ENCODE results near the gene PKDREJ.
A peak's percentile ranks its signal among the peaks of the same experiment; 100 is the strongest.

DNA sequence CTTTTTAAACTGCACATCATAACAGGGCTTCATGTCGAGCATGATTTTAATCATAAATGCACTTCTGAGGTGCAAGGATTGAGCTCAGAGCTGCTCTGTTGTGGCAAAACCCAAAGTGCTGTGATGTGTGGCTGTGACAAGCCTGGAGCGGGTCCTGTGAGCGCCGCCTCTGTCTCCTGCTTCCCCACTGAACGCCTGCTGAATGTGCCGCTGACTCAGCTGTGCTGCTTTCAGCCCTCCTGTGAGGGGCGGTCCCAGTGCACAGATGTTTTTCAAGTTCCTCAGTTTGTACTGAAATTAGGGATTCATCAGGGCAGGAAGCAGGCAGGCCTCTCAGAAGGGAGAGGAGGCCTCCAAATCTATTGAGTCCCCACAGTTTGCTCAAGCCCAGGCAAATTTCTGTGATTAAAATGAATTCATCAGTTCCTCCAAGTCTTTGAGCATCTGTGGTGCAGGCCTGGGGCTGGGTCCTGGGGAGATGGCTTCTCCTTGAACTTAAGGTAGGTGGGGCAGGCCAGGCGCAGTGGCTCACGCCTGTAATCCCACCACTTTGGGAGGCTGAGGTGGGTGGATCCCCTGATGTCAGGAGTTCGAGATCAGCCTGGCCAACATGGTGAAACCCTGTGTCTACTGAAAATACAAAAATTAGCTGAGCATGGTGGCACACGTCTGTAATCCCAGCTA is 30.6 kb upstream of the PKDREJ start:
- TF ChIP-seq CTCF (IDR thresholded peaks at IDR 0.05) (no peak), POLR2A (IDR thresholded peaks at IDR 0.05) (peak in 1 of 4 donors; percentile 59), EP300 (IDR thresholded peaks at IDR 0.05) (no peak), POLR2AphosphoS5 (IDR thresholded peaks at IDR 0.05) (peak in 1 of 2 donors; percentile 8)

Measured in upper lobe of left lung (tissue), 4 donors.